Activated CD4-positive, alpha-beta T cell treated with anti-CD3 and anti-CD28 coated beads, Interleukin-10, Interleukin-2, amounts not matched to agents 100 ng/mL and 50 ng/mL, durations not matched to agents 16 hours and 8 hours (primary cell): ENCODE measurements around the gene NPSR1.
"Not testable (repeated sequence)": the region's sequence is repeated elsewhere in the genome, so short reads cannot be mapped to it uniquely, and the experiment has no call there.

Experiments
- DNase-seq: peaks from one replicate; pipeline ENCODE4 v3.0.0-alpha.2; 2020

NPSR1 gene

DNA sequence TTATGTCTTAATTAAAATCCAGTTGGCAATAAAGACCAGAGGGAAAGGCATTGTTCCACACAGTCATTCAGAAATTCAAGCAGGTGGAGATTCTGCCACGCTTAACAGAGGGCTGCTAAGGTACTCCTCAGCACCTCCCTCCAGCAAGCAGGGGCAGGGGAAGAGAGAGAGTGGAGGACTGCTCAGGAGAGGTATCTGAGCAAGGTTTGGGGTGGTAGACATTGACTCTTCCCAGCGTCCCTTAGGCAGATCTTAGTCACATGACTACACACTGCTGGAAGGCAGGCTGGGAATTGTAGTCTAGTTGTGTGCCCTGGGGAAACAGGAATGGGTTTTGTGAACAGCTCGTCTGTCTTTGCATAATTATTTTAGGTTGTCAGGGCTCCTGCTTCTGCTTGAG, 181.6 kb downstream of the NPSR1 start:
- no peak for DNase-seq

DNA sequence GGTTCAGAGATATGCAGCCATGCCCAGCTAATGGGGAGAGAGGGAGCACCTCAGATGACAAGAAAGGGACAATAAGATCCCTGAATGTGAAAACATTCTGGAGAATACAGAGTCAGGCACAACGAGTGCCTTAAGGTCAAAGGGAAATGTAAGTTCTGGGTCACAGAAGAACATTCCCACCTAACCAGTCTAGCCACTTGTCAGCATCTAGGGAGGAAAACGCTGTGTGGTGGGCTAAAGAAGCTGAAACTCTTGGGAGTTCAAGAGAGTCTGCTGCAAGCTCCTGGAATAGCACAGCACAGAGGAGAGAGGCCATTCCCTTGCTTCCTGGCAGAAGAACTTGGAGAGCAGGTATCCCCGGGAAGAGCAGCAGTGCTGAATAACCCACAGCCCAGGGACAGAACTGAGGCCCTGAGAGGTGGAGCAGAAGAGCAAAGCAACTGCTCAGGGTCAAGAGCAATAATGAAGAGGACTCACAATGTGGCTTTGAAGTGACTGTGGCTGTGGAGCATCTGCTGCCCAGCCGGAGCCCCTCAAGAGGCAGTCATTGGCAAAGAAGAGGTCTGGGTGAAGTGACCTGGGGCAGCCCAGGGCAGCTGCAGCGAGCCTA, 182.3 kb downstream of the NPSR1 start:
- no peak for DNase-seq

GRCh38 chr7:34841326-34841725, 183.3 kb downstream of the NPSR1 start:
- no peak for DNase-seq

DNA sequence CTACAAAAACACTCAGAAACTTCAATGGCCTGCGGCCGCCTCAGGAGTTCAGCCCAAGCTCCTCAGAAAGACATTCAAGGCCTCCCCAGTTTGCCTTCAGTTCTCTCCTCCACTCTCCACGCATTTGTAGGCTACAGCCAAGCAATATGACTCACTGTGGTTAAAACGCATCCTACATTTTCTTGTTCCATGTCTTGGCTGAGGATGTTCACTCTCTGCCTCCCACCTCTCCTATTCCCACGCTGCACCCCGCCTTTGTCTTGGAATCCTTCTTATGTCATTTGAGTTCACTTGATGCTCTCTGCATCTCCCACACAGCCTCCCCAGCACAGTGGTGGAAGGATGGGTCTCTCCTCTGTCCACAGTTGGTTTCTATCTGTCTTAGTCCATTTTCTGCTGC, 184.8 kb downstream of the NPSR1 start:
- no peak for DNase-seq

- DNase-seq: no peak
Measured at GRCh38 chr7:34844406-34844805, 186.4 kb downstream of the NPSR1 start.

DNA sequence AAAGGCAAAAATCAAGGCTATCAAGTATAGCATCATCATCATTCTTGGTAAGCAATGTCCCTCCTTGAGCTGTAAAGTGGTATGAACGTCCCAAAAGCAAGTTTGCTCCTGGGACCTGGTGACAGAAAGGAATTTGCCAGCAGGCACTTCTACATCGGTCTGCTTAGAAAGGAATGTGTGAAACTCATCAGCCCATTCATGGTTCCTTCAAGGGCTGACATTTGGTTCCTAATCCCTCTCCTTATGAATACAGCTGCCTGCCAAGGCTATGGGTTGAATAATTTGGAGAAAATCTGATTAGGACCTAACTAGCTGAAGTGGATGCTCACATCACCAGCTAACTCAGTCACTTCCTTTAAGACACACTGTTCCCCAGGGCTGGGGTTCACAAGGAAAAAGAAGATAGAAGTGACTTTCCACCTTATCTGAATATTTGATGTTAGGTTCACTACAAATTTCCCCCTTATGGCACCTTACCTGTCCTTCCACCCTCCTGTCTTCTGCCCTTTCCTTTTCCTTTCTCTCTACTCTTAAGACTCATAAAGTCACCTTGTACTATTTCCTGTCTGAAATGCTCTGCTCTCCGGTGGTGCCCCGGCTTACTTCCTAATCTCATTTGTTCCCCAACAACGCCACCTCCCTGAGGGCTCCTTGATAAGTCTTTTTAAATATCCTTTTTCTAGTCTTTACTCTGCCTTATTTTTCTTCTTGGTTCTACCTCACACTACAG, 187.1 kb downstream of the NPSR1 start:
- no peak for DNase-seq

GRCh38 chr7:34845666-34846361, 187.8 kb downstream of the NPSR1 start:
- DNase-seq: no peak

GRCh38 chr7:34846976-34847375, 189.0 kb downstream of the NPSR1 start:
- DNase-seq: no peak

DNA sequence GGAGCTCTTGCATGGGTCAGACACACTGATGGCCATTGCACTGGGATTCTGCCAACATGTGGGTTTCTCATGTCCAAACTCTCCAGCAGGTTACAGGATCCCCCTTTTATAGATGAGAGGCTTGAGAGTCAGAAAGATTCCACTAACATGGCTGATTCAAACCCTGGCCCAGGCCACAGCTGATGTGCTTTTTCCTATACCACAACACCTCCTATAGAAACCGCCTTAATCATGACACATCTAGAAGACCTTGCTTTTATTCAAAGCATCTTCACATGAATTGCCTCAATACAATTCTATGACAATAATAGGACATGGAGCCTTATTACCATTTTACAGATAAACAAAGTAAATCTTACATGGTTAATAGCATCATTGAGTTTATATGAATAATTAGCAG, 190.7 kb downstream of the NPSR1 start:
- no peak for DNase-seq

GRCh38 chr7:34849163-34849960, 191.3 kb downstream of the NPSR1 start:
- DNase-seq: no peak

DNA sequence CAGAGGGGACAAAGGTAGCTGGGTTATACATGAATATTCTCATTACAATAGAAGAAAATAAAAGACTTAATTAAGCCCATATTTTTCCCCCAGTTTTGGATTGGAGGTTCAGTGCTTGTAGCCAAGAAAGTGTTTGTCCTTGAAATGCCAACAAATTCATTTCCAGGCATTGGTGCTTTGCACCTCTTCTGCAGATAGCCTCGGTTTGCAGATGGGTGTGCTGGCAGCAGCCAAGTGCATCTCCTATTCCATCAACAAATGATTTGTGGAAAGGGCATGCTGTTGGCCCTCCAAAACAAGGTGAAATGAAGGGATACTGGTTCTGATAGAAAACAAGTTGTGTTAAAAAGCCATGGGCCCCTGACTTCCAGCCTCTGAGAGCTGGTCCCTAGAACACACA, 192.0 kb downstream of the NPSR1 start:
- no peak for DNase-seq

DNA sequence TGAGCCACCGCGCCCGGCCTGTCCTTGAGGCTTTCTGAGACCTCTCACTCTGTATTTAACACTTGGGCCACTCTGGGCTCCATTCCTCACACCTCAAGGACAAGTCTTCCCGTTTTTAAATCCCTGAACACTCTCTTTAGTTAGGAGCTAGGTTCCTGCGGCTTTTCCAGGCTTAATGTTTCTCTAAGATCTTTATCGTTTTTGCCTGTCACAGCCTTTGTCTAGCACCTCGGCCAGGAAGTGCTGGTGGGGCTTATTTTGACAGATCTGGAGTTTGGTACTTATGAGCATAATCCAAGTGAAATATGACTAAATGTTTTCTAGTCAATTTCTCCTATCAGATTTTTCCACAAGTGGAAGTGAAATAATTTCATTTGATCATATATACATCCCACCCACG, 192.7 kb downstream of the NPSR1 start:
- DNase-seq: no peak

DNA sequence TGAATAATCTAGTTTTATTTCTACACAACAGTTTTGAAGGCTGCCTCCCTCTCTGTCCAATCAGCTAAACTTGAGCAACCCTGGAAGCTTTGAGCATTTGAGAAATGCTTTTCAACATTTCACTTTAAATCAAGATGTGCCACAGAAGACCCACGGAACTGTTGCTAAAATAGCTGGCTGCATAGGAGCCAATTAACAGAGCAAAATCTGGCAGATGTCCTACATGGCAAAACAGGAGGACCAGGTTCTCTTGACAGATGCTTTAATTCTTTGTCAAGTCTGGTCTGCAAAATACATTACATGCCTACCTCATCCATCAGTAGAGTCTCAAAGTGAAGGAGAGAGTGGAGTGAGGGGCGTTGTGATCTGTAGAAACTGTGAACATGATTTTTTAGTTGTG, 193.4 kb downstream of the NPSR1 start:
- DNase-seq: no peak

DNA sequence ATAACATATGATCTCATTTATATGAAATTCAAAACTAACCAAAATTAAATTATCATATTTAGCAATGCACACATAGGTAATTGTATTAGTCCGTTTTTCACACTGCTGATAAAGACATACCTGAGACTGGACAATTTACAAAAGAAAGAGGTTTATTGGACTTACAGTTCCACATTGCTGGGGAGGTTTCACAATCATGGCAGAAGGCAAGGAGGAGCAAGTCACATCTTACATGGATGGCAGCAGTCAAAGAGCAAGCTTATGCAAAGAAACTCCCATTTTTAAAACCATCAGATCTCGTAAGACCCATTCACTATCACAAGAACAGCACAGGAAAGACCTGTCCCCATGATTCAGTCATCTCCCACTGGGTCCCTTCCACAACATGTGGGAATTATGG, 200.4 kb downstream of the NPSR1 start:
- not testable (repeated sequence) for DNase-seq

- not testable (repeated sequence) for DNase-seq
Measured at GRCh38 chr7:34859281-34859680, 201.3 kb downstream of the NPSR1 start.

DNA sequence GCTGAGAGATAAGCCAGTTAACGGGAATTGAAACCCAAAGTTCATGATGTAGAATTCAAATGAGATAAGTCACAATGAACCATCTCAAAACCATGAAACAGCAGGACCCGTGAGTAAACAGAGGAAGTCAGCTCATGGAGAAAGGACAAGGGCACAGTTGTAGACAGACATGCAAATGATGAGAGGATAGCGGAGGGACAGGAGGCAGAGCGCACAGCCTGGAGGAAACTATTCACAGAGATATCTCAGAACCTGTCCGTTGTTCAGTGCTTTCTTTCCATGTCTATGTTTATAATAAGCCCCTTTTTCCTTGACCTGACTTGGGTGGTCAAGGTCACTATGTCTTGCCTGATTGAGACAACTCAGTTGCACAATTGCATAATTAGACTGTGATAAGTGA, 208.2 kb downstream of the NPSR1 start:
- DNase-seq: not testable (repeated sequence)

DNA sequence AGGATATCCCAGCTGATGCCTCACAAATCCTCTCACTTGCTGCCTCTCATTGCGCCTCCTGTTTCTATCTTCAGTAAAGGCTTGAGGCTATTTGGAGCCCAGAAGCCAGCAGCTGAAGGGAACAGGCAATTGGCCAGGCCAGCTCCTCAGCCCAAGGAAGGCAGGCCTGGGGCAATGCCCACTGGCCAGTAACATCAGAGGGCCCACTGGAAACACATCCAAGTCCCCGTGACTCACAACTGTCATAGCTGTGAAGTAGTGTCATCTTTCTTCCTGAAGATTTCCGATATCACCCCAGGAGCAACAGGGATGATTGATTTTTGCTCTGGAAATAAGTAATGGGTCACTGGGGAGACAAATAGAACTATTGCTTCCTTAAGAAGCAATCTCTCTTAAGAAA, 209.3 kb downstream of the NPSR1 start:
- DNase-seq: not testable (repeated sequence)

GRCh38 chr7:34868602-34869001, 210.6 kb downstream of the NPSR1 start:
- not testable (repeated sequence) for DNase-seq

DNA sequence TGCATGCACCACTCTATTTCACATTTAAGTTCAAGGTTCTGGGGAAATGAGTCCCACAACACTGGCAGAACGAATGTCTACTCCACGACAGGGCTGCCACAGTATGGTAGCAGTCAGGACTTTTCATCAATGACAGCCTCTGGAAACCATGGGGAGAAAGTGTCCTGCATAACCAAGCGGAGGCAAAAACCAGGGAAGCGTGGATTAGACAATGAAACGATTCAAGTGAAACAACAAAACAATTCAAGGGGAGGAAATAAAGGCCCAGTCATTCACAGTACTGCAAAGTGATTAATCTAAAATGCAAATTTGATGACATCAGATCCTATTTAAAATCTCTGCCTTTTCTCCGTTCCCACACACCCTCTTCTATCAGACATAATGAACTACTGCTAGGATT, 211.0 kb downstream of the NPSR1 start:
- no peak for DNase-seq

GRCh38 chr7:34870041-34870440, 212.0 kb downstream of the NPSR1 start:
- DNase-seq: not testable (repeated sequence)

- not testable (repeated sequence) for DNase-seq
Measured at GRCh38 chr7:34874329-34874728, 216.3 kb downstream of the NPSR1 start.

GRCh38 chr7:34875481-34875880, 217.5 kb downstream of the NPSR1 start:
- DNase-seq: no peak
